ENCODE measurements around the gene RPIA. TPM values are rescaled to one million over a fixed set of nuclear protein-coding genes. Genes with fewer than 3 reads are reported as not detected.
A peak's percentile ranks its signal among the peaks of the same experiment; 100 is the strongest.

The RPIA gene
- total and polyA plus RNA-seq, 2 of the 13 experiments (the other 11 are each of a cell fraction or from before 2014, with no cell fraction given): 13.3 to 23.9 TPM

DNA sequence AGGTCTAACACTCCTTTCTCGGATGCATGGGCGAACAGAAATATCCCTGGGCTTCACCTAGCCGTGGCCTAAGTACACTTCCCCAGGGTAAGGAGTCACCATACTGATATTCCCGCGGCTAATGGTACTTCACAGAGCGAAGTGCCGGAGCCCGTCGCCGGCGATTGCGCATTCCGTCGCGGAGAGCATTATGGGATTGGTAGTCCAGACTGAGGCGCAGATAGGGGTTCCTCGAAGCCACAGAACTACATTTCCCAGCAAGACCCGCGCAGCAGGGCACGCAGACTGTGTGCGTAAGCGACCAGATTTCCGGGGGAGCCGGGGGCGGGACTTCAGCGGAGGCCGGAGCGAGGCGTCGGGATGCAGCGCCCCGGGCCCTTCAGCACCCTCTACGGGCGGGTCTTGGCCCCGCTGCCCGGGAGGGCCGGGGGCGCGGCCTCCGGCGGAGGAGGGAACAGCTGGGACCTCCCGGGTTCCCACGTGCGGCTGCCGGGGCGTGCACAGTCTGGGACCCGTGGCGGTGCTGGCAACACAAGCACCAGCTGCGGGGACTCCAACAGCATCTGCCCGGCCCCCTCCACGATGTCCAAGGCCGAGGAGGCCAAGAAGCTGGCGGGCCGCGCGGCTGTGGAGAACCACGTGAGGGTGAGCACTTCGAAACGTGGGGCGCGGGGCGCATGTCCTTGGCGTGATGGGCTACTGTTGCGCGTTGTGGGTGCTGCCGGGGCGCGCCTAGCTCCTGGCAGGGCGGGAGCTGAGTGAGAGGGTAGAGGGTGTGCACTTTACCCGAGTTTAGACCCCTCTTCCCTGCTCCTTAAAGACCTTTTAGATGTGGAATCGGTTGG lies at the start of gene RPIA (continued):
- TF ChIP-seq HNF4G (IDR thresholded peaks at IDR 0.05; ENCODE audit: borderline replicate concordance, low read depth, low read length) (no peak; the same call in 1 of the 2 replicates), HNF4G (CRISPR knock-in tag; IDR thresholded peaks at IDR 0.05; ENCODE audit: borderline replicate concordance, low read depth) (peak; percentile 67; the same call in 1 of the 2 replicates), TEAD3 (CRISPR knock-in tag; optimal IDR thresholded peaks at IDR 0.05; ENCODE audit: borderline replicate concordance) (peak; percentile 89), CHD4 (IDR thresholded peaks at IDR 0.05; ENCODE audit: borderline replicate concordance, low read length) (no peak), PHF21A (CRISPR knock-in tag; IDR thresholded peaks at IDR 0.05) (peak; percentile 84), ZFX (CRISPR knock-in tag; IDR thresholded peaks at IDR 0.05; ENCODE audit: low read depth) (peak; percentile 97), ZBTB38 (CRISPR knock-in tag; IDR thresholded peaks at IDR 0.05) (peak; percentile 72), IKZF4 (CRISPR knock-in tag; IDR thresholded peaks at IDR 0.05; ENCODE audit: borderline replicate concordance, low read depth, not compliant biosample characterization) (peak; percentile 93), THAP11 (CRISPR knock-in tag; IDR thresholded peaks at IDR 0.05) (peak; percentile 100), ZXDC (CRISPR knock-in tag; IDR thresholded peaks at IDR 0.05) (peak; percentile 89), ZNF33A (CRISPR knock-in tag; IDR thresholded peaks at IDR 0.05; ENCODE audit: borderline replicate concordance) (no peak), HNRNPUL1 (IDR thresholded peaks at IDR 0.05; ENCODE audit: low read depth, low read length) (no peak), HDAC1 (CRISPR knock-in tag; IDR thresholded peaks at IDR 0.05) (peak; percentile 98), FOXA1 (IDR thresholded peaks at IDR 0.05) (no peak), FOXA1 (CRISPR knock-in tag; IDR thresholded peaks at IDR 0.05) (peak; percentile 31; the same call in 1 of the 2 replicates), SAP130 (CRISPR knock-in tag; IDR thresholded peaks at IDR 0.05; ENCODE audit: low read depth) (peak; percentile 96), NFE2L1 (CRISPR knock-in tag; IDR thresholded peaks at IDR 0.05; ENCODE audit: borderline replicate concordance) (peak; percentile 92; the same call in 1 of the 2 replicates), POGZ (CRISPR knock-in tag; IDR thresholded peaks at IDR 0.05) (peak; percentile 91), FOXK1 (CRISPR knock-in tag; IDR thresholded peaks at IDR 0.05; ENCODE audit: borderline replicate concordance, low read depth) (peak; percentile 85), SCMH1 (CRISPR knock-in tag; IDR thresholded peaks at IDR 0.05; ENCODE audit: borderline replicate concordance) (no peak)
- TF ChIP-seq, protein P1, sequence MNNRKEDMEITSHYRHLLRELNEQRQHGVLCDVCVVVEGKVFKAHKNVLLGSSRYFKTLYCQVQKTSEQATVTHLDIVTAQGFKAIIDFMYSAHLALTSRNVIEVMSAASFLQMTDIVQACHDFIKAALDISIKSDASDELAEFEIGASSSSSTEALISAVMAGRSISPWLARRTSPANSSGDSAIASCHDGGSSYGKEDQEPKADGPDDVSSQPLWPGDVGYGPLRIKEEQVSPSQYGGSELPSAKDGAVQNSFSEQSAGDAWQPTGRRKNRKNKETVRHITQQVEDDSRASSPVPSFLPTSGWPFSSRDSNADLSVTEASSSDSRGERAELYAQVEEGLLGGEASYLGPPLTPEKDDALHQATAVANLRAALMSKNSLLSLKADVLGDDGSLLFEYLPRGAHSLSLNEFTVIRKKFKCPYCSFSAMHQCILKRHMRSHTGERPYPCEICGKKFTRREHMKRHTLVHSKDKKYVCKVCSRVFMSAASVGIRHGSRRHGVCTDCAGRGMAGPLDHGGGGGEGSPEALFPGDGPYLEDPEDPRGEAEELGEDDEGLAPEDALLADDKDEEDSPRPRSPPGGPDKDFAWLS (CRISPR knock-in tag; IDR thresholded peaks at IDR 0.05; ENCODE audit: borderline replicate concordance): no peak
- TF ChIP-seq, protein P2, sequence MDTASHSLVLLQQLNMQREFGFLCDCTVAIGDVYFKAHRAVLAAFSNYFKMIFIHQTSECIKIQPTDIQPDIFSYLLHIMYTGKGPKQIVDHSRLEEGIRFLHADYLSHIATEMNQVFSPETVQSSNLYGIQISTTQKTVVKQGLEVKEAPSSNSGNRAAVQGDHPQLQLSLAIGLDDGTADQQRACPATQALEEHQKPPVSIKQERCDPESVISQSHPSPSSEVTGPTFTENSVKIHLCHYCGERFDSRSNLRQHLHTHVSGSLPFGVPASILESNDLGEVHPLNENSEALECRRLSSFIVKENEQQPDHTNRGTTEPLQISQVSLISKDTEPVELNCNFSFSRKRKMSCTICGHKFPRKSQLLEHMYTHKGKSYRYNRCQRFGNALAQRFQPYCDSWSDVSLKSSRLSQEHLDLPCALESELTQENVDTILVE (CRISPR knock-in tag; IDR thresholded peaks at IDR 0.05): peak; percentile 87; the same call in 1 of the 2 replicates
- TF ChIP-seq, protein P3, sequence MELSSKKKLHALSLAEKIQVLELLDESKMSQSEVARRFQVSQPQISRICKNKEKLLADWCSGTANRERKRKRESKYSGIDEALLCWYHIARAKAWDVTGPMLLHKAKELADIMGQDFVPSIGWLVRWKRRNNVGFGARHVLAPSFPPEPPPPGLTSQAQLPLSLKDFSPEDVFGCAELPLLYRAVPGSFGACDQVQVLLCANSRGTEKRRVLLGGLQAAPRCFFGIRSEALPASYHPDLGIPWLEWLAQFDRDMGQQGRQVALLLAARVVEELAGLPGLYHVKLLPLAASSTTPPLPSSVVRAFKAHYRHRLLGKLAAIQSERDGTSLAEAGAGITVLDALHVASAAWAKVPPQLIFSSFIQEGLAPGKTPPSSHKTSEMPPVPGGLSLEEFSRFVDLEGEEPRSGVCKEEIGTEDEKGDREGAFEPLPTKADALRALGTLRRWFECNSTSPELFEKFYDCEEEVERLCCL (CRISPR knock-in tag; IDR thresholded peaks at IDR 0.05; ENCODE audit: borderline replicate concordance): 0 out of 2 replicates have a peak, but pooled peaks have one; percentile 50

Data from HepG2 (cell line).